Suprapubic skin (tissue), 3 donors: Measurements from ENCODE around the gene CADM1.

ENCODE experiments used
- CTCF ChIP-seq, 2 donors: fragments of 200-600 bp in 1 of 2; fragments of 450-650 bp in 1 of 2; sonication (generic) in 1 of 2; IDR thresholded peaks; one replicate each; pipeline ENCODE4 v1.5.1; 2016 to 2019; ENCODE audit warnings: antibody characterized with exemption in 2 of 2, mild to moderate bottlenecking in 1 of 2, moderate library complexity in 1 of 2
- POLR2A ChIP-seq, 2 donors: fragments of 450-650 bp; IDR thresholded peaks; one replicate each; pipeline ENCODE4 v1.6.1; 2017; ENCODE audit warnings: antibody characterized with exemption in 2 of 2, mild to moderate bottlenecking in 2 of 2, moderate library complexity in 2 of 2

GRCh38 chr11:115244296-115244695, 259.9 kb downstream of the CADM1 start:
- TF ChIP-seq CTCF (IDR thresholded peaks at IDR 0.05) = no peak
- no peak for TF ChIP-seq POLR2A (IDR thresholded peaks at IDR 0.05)
